GM23338 (cell line): ENCODE measurements around the gene FBXO17. TPM values are rescaled to one million over a fixed set of nuclear protein-coding genes. Genes with fewer than 3 reads are reported as not detected.

Source experiments
- ATAC-seq: fragments of 200-7000 bp; cut with Tn5 transposase; 3 replicates; pipeline ENCODE4 v1.9.1; 2020
- DNase-seq: peaks from one replicate; pipeline ENCODE4 v3.0.0-alpha.2; 2015; ENCODE audit warnings: low spot score
- H2AFZ ChIP-seq: fragments of 200-600 bp; sonication (generic); 2 replicates; pipeline ENCODE4 v1.8.0; 2016; ENCODE audit warnings: antibody characterized with exemption, mild to moderate bottlenecking, moderate library complexity
- H3F3A ChIP-seq: fragments of 200-600 bp; sonication (generic); replicated peaks from 2 replicates; pipeline ENCODE4 v1.8.0; 2017; ENCODE audit warnings: antibody characterized with exemption, mixed run types, low read depth
- H3K27ac ChIP-seq: fragments of 200-600 bp; sonication (generic); 2 replicates; pipeline ENCODE4 v1.6.1; 2016; ENCODE audit warnings: low read depth
- H3K27me3 ChIP-seq: fragments of 200-600 bp; sonication (generic); 2 replicates; pipeline ENCODE4 v1.8.0; 2016; ENCODE audit warnings: mild to moderate bottlenecking, mixed run types, moderate library complexity; ENCODE audit not compliant: insufficient read depth
- H3K36me3 ChIP-seq: fragments of 200-600 bp; sonication (generic); 2 replicates; pipeline ENCODE4 v1.8.0; 2016; ENCODE audit warnings: mild to moderate bottlenecking; ENCODE audit not compliant: insufficient read depth
- H3K4me1 ChIP-seq: fragments of 200-600 bp; sonication (generic); 2 replicates; pipeline ENCODE4 v1.8.0; 2016; ENCODE audit warnings: mild to moderate bottlenecking, moderate library complexity; ENCODE audit not compliant: insufficient read depth
- H3K4me2 ChIP-seq: fragments of 200-600 bp; sonication (generic); 2 replicates; pipeline ENCODE4 v1.7.1; 2017; ENCODE audit warnings: mixed run types
- H3K4me3 ChIP-seq: fragments of 200-600 bp; sonication (generic); 2 replicates; pipeline ENCODE4 v1.6.1; 2016; ENCODE audit warnings: mixed run types
- H3K79me2 ChIP-seq: fragments of 200-600 bp; sonication (generic); replicated peaks from 2 replicates; pipeline ENCODE4 v1.8.0; 2017; ENCODE audit warnings: mild to moderate bottlenecking; ENCODE audit not compliant: insufficient read depth
- H3K9me2 ChIP-seq: fragments of 200-600 bp; sonication (generic); 2 replicates; pipeline ENCODE4 v1.8.0; 2017; ENCODE audit not compliant: insufficient read depth
- H4K20me1 ChIP-seq: fragments of 200-600 bp; sonication (generic); replicated peaks from 2 replicates; pipeline ENCODE4 v1.8.0; 2017; ENCODE audit warnings: mild to moderate bottlenecking; ENCODE audit not compliant: insufficient read depth
- H3K27ac Mint-ChIP-seq: 2 replicates; pipeline ENCODE4 v1.8.0; 2020; ENCODE audit warnings: inconsistent platforms, mild to moderate bottlenecking, moderate library complexity, mixed read lengths
- H3K27me3 Mint-ChIP-seq: 3 replicates; pipeline ENCODE4 v1.8.0; 2022; ENCODE audit warnings: low read depth, mild to moderate bottlenecking, moderate library complexity, mixed read lengths, inconsistent platforms; ENCODE audit not compliant: insufficient read depth, poor library complexity
- H3K36me3 Mint-ChIP-seq: 3 replicates; pipeline ENCODE4 v1.8.0; 2021; ENCODE audit warnings: low read depth, mild to moderate bottlenecking, inconsistent platforms, moderate library complexity, mixed read lengths
- H3K4me1 Mint-ChIP-seq: 3 replicates; pipeline ENCODE4 v1.8.0; 2020; ENCODE audit warnings: mild to moderate bottlenecking, inconsistent platforms, mixed read lengths
- H3K4me3 Mint-ChIP-seq: 3 replicates; pipeline ENCODE4 v1.8.0; 2021; ENCODE audit warnings: moderate library complexity, mild to moderate bottlenecking, inconsistent platforms, mixed read lengths
- H3K9me3 Mint-ChIP-seq: 3 replicates; pipeline ENCODE4 v1.8.0; 2020; ENCODE audit warnings: moderate library complexity, mild to moderate bottlenecking, inconsistent platforms, mixed read lengths
- EZH2 ChIP-seq: fragments of 200-600 bp; sonication (generic); IDR thresholded peaks from one replicate; pipeline ENCODE4 v1.8.0; 2017; ENCODE audit warnings: antibody characterized with exemption, mild to moderate bottlenecking, low read depth; ENCODE audit not compliant: unreplicated experiment
- JUNB ChIP-seq: IDR thresholded peaks from one replicate; pipeline ENCODE4 v1.6.1; 2016; ENCODE audit warnings: antibody characterized with exemption; ENCODE audit not compliant: unreplicated experiment
- NANOG ChIP-seq: IDR thresholded peaks from 2 replicates; pipeline ENCODE4 v1.6.1; 2016; ENCODE audit warnings: antibody characterized with exemption, borderline replicate concordance
- STAT1 ChIP-seq: IDR thresholded peaks from one replicate; pipeline ENCODE4 v1.6.1; 2016; ENCODE audit warnings: antibody characterized with exemption; ENCODE audit not compliant: unreplicated experiment
- ZNF114 ChIP-seq: fragments of 250-450 bp; sonication (Bioruptor Pico); IDR thresholded peaks from 2 replicates; pipeline ENCODE4 v1.5.0; 2020; ENCODE audit warnings: mild to moderate bottlenecking, moderate library complexity
- polyA plus RNA-seq: library from polyadenylated mRNA; unstranded; fragments of >200 nt; fragmentation: Nextera tagmentation; extraction: Ambion mirVana; gene quantifications from 2 replicates; pipeline ENCODE4 v1.2.1, GENCODE V29; 2016
- total RNA-seq: library from RNA; depleted of rRNA; stranded (reverse); fragments of >200 nt; shearing (Covaris generic); gene quantifications from 2 replicates; pipeline ENCODE4 v1.2.3, GENCODE V29; 2014
- TF ChIP-seq, protein P1 (sequence below): IDR thresholded peaks from one replicate; pipeline ENCODE4 v1.6.1; 2018; ENCODE audit warnings: antibody characterized with exemption; ENCODE audit not compliant: unreplicated experiment
- TF ChIP-seq, protein P2 (sequence below): IDR thresholded peaks from 2 replicates; pipeline ENCODE4 v1.6.1; 2016; ENCODE audit warnings: antibody characterized with exemption
- TF ChIP-seq, protein P3 (sequence below), 2 experiments: fragments of 200-600 bp in 1 of 2; sonication (generic) in 1 of 2; conservative IDR thresholded peaks; 2 replicates each; pipeline versions ENCODE4 v1.5.1 to v1.6.1; 2016 to 2017; ENCODE audit warnings: antibody characterized with exemption in 2 of 2, low read depth in 2 of 2, mild to moderate bottlenecking in 2 of 2, moderate library complexity in 1 of 2

Gene FBXO17
- total and polyA plus RNA-seq, 2 experiments from 2014 or later, result 17.2 to 29.0 TPM

DNA sequence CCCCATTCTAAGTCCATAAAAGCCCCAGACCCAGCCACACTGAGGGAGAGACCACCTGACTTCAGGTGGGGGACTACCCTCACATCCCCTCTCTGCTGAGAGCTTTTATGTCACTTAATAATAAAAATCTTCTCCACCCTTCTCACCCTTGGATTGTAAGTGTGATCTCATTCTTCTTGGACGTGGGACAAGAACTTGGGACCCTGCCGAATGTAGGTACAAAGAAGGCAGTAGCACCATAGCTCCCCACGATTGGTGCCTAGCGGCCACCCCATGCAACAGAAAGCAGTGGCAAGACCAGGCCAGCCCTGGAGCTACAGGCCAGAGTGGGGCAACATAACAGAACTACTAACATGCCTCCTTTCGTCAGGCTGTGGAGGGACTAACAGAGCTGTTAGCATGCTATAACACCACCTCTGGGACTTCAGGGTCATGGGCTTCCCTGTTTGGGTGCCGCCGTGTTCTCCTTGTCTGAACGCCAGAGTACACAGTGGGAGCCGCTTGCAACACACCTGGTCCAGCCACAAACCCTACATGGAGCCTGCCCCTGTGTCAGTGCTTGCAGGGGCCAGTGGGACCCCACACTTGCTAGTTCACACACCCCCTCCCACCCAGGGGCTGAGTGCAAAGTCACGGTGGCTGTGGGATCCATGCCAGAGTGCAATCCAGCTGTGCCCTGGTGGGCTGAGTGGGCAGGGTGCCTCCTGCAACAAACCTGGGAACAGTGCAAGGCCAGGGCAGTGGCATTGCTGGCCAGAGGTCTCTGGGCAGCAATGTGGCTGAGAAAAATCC is 5.2 kb upstream of the FBXO17 start:
- peaks cover 30% of the 10 kb centered on the region for H3K9me3 Mint-ChIP-seq
- no peak overlapping the region for H3K4me3 Mint-ChIP-seq
- no peaks in the 10 kb centered on the region for H3K79me2 ChIP-seq
- H3K27me3 Mint-ChIP-seq, result peaks cover 15% of the 10 kb centered on the region
- no peaks in the 10 kb centered on the region for H3K27me3 ChIP-seq
- ATAC-seq (no peak), DNase-seq (no peak)
- H3F3A ChIP-seq, result 0 out of 2 replicates have a peak, but pooled peaks cover 5% of the 10 kb centered on the region
- H3K4me1 Mint-ChIP-seq, result peaks cover 4% of the 10 kb centered on the region; the same call in 2 of the 3 replicates
- H4K20me1 ChIP-seq, result no peaks in the 10 kb centered on the region
- no peak for TF ChIP-seq EZH2
- TF ChIP-seq, protein P1, sequence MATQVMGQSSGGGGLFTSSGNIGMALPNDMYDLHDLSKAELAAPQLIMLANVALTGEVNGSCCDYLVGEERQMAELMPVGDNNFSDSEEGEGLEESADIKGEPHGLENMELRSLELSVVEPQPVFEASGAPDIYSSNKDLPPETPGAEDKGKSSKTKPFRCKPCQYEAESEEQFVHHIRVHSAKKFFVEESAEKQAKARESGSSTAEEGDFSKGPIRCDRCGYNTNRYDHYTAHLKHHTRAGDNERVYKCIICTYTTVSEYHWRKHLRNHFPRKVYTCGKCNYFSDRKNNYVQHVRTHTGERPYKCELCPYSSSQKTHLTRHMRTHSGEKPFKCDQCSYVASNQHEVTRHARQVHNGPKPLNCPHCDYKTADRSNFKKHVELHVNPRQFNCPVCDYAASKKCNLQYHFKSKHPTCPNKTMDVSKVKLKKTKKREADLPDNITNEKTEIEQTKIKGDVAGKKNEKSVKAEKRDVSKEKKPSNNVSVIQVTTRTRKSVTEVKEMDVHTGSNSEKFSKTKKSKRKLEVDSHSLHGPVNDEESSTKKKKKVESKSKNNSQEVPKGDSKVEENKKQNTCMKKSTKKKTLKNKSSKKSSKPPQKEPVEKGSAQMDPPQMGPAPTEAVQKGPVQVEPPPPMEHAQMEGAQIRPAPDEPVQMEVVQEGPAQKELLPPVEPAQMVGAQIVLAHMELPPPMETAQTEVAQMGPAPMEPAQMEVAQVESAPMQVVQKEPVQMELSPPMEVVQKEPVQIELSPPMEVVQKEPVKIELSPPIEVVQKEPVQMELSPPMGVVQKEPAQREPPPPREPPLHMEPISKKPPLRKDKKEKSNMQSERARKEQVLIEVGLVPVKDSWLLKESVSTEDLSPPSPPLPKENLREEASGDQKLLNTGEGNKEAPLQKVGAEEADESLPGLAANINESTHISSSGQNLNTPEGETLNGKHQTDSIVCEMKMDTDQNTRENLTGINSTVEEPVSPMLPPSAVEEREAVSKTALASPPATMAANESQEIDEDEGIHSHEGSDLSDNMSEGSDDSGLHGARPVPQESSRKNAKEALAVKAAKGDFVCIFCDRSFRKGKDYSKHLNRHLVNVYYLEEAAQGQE, result no peak
- TF ChIP-seq JUNB, result no peak
- TF ChIP-seq STAT1, result no peak
- H3K27ac Mint-ChIP-seq, result no peak overlapping the region
- H3K4me3 ChIP-seq, result no peak overlapping the region
- H3K4me1 ChIP-seq, result peaks cover 3% of the 10 kb centered on the region; the same call in 1 of the 2 replicates
- no peaks in the 10 kb centered on the region; the same call in 1 of the 2 replicates for H3K9me2 ChIP-seq
- H2AFZ ChIP-seq, result no peak overlapping the region
- H3K36me3 Mint-ChIP-seq, result peaks cover 14% of the 10 kb centered on the region
- H3K36me3 ChIP-seq, result no peaks in the 10 kb centered on the region
- no peak overlapping the region for H3K27ac ChIP-seq
- H3K4me2 ChIP-seq, result no peak overlapping the region

DNA sequence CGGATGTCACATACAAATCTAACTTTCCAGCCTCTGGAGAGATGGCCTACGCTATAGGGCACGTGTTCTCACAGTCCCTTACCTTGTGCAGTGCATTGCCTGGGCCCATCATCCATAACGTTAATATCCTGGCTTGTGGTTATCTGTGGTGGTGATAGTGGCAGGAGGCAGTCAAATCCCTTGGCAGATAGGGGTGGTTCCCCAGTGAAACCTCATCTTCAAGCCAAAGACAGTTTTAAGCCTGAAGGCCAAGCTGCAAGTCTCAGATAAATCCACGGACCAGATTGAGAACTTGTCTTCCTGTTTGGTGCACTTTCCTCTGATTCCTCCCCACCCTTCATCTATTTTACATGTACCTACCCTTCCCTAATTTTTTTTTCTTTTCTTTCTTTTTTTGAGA is 4.3 kb upstream of the FBXO17 start:
- no peaks in the 10 kb centered on the region; the same call in 1 of the 2 replicates for H3K79me2 ChIP-seq
- no peak overlapping the region for H3K4me3 ChIP-seq
- no peaks in the 10 kb centered on the region; the same call in 1 of the 2 replicates for H3K9me2 ChIP-seq
- ATAC-seq (no peak), DNase-seq (no peak)
- 0 out of 2 replicates have a peak, but pooled peaks cover 5% of the 10 kb centered on the region for H3F3A ChIP-seq
- H3K27ac ChIP-seq, result no peak overlapping the region
- no peaks in the 10 kb centered on the region for H3K36me3 ChIP-seq
- H2AFZ ChIP-seq, result no peak overlapping the region
- Mint-ChIP-seq H3K27me3 (peaks cover 11% of the 10 kb centered on the region), H3K4me3 (no peak overlapping the region), H3K9me3 (peaks cover 30% of the 10 kb centered on the region), H3K27ac (no peak overlapping the region), H3K36me3 (peaks cover 14% of the 10 kb centered on the region), H3K4me1 (peaks cover 6% of the 10 kb centered on the region)
- H3K4me1 ChIP-seq, result peaks cover 3% of the 10 kb centered on the region; the same call in 1 of the 2 replicates
- H3K27me3 ChIP-seq, result no peaks in the 10 kb centered on the region
- no peaks in the 10 kb centered on the region for H4K20me1 ChIP-seq
- H3K4me2 ChIP-seq, result no peak overlapping the region
- TF ChIP-seq ZNF114 (CRISPR knock-in tag) (no peak), JUNB (no peak), NANOG (no peak)
- TF ChIP-seq, protein P2, sequence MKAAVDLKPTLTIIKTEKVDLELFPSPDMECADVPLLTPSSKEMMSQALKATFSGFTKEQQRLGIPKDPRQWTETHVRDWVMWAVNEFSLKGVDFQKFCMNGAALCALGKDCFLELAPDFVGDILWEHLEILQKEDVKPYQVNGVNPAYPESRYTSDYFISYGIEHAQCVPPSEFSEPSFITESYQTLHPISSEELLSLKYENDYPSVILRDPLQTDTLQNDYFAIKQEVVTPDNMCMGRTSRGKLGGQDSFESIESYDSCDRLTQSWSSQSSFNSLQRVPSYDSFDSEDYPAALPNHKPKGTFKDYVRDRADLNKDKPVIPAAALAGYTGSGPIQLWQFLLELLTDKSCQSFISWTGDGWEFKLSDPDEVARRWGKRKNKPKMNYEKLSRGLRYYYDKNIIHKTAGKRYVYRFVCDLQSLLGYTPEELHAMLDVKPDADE, result no peak
- TF ChIP-seq, protein P3, sequence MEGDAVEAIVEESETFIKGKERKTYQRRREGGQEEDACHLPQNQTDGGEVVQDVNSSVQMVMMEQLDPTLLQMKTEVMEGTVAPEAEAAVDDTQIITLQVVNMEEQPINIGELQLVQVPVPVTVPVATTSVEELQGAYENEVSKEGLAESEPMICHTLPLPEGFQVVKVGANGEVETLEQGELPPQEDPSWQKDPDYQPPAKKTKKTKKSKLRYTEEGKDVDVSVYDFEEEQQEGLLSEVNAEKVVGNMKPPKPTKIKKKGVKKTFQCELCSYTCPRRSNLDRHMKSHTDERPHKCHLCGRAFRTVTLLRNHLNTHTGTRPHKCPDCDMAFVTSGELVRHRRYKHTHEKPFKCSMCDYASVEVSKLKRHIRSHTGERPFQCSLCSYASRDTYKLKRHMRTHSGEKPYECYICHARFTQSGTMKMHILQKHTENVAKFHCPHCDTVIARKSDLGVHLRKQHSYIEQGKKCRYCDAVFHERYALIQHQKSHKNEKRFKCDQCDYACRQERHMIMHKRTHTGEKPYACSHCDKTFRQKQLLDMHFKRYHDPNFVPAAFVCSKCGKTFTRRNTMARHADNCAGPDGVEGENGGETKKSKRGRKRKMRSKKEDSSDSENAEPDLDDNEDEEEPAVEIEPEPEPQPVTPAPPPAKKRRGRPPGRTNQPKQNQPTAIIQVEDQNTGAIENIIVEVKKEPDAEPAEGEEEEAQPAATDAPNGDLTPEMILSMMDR (conservative IDR thresholded peaks at IDR 0.05; ENCODE audit: low read depth in 2 of 2), result no peak
